ENCODE measurements around the gene MLH3. TPM values are rescaled to one million over a fixed set of nuclear protein-coding genes. Genes with fewer than 3 reads are reported as not detected.

The MLH3 gene
- polyA plus RNA-seq: 16.9 and 17.3 TPM in 2 replicates
- polyA minus RNA-seq: 42.6 TPM in 2 replicates

- TF ChIP-seq POLR2AphosphoS5 (IDR thresholded peaks at IDR 0.05): peak; percentile 83
- TF ChIP-seq RAD21 (conservative IDR thresholded peaks at IDR 0.05): no peak
- Histone ChIP-seq H3F3A (ENCODE audit: insufficient read depth, low read length, poor library complexity, severe bottlenecking) (no peaks in the 10 kb centered on the region), H3K4me2 (ENCODE audit: low read length) (no peak within 1 kb of the TSS), H3K27ac (ENCODE audit: low read length) (no peak within 1 kb of the TSS), H3K36me3 (ENCODE audit: insufficient read depth, low read length) (no peaks in the 10 kb centered on the region), H4K20me1 (ENCODE audit: insufficient read depth) (no peaks in the 10 kb centered on the region), H3K9me3 (ENCODE audit: low read length) (no peaks in the 10 kb centered on the region), H3K4me3 (ENCODE audit: low read length) (peak within 1 kb of the TSS; percentile 64), H3K79me2 (replicated peaks; ENCODE audit: insufficient read depth, low read length) (no peaks in the 10 kb centered on the region), H3K27me3 (ENCODE audit: insufficient read depth, low read depth, low read length) (no peaks in the 10 kb centered on the region), H2AFZ (ENCODE audit: low read depth, low read length) (peak within 1 kb of the TSS; percentile 51), H3K9me2 (ENCODE audit: insufficient read depth, low read length) (no peaks in the 10 kb centered on the region), H3K9ac (ENCODE audit: low read length) (peak within 1 kb of the TSS; percentile 63)
These were observed at the start of gene MLH3 for GRCh38 chr14:75050852-75051555. TSS of gene MLH3 (minus strand) at chr14:75051467. CDS start at chr14:75049655, 1,812 bp downstream.

DNA sequence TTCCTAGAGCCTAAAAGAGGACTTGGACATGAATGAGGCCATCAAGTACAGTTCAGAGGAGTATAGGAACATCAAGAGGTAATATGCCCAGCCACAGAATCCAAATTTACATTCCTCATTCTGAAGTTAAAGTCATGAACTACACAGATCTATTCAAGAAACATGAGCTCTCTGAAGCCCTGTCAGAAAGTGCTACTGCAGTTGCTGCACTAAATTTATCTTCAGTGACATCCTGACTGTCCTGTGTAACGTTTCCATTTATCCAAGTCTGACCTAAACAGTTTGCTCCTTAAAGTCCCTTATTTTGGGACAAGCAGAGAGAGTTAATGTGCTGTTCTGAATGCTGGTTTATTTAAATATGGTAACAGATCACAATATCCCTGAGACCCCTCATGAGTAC is 47.4 kb upstream of the MLH3 start:
- Histone ChIP-seq H3K4me2 (ENCODE audit: low read length) (no peak overlapping the region), H3K27me3 (ENCODE audit: insufficient read depth, low read depth, low read length) (no peaks in the 10 kb centered on the region), H3K9ac (ENCODE audit: low read length) (no peak overlapping the region), H2AFZ (ENCODE audit: low read depth, low read length) (no peak overlapping the region), H3K27ac (ENCODE audit: low read length) (no peak overlapping the region), H3K4me3 (ENCODE audit: low read length) (no peak overlapping the region), H3K79me2 (replicated peaks; ENCODE audit: insufficient read depth, low read length) (no peaks in the 10 kb centered on the region), H3K9me3 (ENCODE audit: low read length) (no peaks in the 10 kb centered on the region), H3K36me3 (ENCODE audit: insufficient read depth, low read length) (no peaks in the 10 kb centered on the region), H4K20me1 (ENCODE audit: insufficient read depth) (no peaks in the 10 kb centered on the region), H3K9me2 (ENCODE audit: insufficient read depth, low read length) (no peaks in the 10 kb centered on the region), H3F3A (ENCODE audit: insufficient read depth, low read length, poor library complexity, severe bottlenecking) (no peaks in the 10 kb centered on the region)
- TF ChIP-seq TAF1 (IDR thresholded peaks at IDR 0.05; ENCODE audit: low read depth): no peak
- no peak for TF ChIP-seq MXI1 (conservative IDR thresholded peaks at IDR 0.05; ENCODE audit: poor library complexity, severe bottlenecking)
- TF ChIP-seq REST (IDR thresholded peaks at IDR 0.05; ENCODE audit: borderline replicate concordance): no peak
- no peak for TF ChIP-seq EZH2 (IDR thresholded peaks at IDR 0.05; ENCODE audit: borderline replicate concordance, insufficient read depth, low read length, poor library complexity, severe bottlenecking)
- TF ChIP-seq EP300 (conservative IDR thresholded peaks at IDR 0.05; ENCODE audit: poor library complexity, severe bottlenecking): no peak
- TF ChIP-seq, protein P1, sequence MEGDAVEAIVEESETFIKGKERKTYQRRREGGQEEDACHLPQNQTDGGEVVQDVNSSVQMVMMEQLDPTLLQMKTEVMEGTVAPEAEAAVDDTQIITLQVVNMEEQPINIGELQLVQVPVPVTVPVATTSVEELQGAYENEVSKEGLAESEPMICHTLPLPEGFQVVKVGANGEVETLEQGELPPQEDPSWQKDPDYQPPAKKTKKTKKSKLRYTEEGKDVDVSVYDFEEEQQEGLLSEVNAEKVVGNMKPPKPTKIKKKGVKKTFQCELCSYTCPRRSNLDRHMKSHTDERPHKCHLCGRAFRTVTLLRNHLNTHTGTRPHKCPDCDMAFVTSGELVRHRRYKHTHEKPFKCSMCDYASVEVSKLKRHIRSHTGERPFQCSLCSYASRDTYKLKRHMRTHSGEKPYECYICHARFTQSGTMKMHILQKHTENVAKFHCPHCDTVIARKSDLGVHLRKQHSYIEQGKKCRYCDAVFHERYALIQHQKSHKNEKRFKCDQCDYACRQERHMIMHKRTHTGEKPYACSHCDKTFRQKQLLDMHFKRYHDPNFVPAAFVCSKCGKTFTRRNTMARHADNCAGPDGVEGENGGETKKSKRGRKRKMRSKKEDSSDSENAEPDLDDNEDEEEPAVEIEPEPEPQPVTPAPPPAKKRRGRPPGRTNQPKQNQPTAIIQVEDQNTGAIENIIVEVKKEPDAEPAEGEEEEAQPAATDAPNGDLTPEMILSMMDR (IDR thresholded peaks at IDR 0.05; ENCODE audit: poor library complexity, severe bottlenecking): no peak
- TF ChIP-seq POLR2AphosphoS5 (IDR thresholded peaks at IDR 0.05): no peak
- TF ChIP-seq RAD21 (conservative IDR thresholded peaks at IDR 0.05): no peak
- TF ChIP-seq SMC3 (conservative IDR thresholded peaks at IDR 0.05; ENCODE audit: poor library complexity): no peak

Measured in neural cell (in vitro differentiated cells).